K562 (cell line): ENCODE data around the gene CGN. TPM values are rescaled to one million over a fixed set of nuclear protein-coding genes. Genes with fewer than 3 reads are reported as not detected.

Experiments used
- ATAC-seq: fragments of 200-7000 bp; cut with Tn5 transposase; 3 replicates; pipeline ENCODE4 v1.9.1; 2020; ENCODE audit warnings: moderate library complexity
- BruUV-seq: library from RNA; stranded (reverse); fragments of 400-500 nt; replicated peaks from 2 replicates; lab custom pipeline; 2021; lab: Mats Ljungman, UMichigan
- CTCF ChIA-PET: fragments of 300-600 bp; formaldehyde crosslinking; extraction: SDS; loops from one replicate; lab custom pipeline; 2021; ENCODE audit warnings: low intra/inter-chr PET ratio; lab: Yijun Ruan, JAX
- POLR2A ChIA-PET: fragments of 300-600, 350-650 bp; sonication (Branson Sonifier 250); formaldehyde crosslinking; extraction: SDS; loops from one replicate; lab custom pipeline; 2021; ENCODE audit warnings: antibody characterized with exemption, inconsistent platforms; lab: Yijun Ruan, JAX
- DNase-seq, 4 experiments: peaks; one replicate each; pipeline versions ENCODE4 v3.0.0 to v3.0.0-alpha.2; 2011 to 2018; ENCODE audit warnings: low spot score in 3 of 4, mixed read lengths in 3 of 4; ENCODE audit errors: extremely low read depth in 1 of 4
- FAIRE-seq: peaks from 2 replicates; lab custom pipeline; 2011; peaks lifted over from hg19 to GRCh38; lab: Jason Lieb, UNC
- H2AFZ ChIP-seq: 2 replicates; pipeline ENCODE4 v1.6.0; 2011; ENCODE audit warnings: low read depth, low read length, control low read depth, inconsistent platforms
- H3K27ac ChIP-seq: fragments of 200-600 bp; 3 replicates; pipeline ENCODE4 v1.8.0; 2011; ENCODE audit warnings: low read depth, mild to moderate bottlenecking, control low read depth, inconsistent platforms, low read length, moderate library complexity, mixed read lengths; ENCODE audit errors: extremely low read depth
- H3K27me3 ChIP-seq, 2 experiments: fragments of 300-600 bp in 1 of 2; 2 replicates in 1 of 2; 3 replicates in 1 of 2; pipeline versions ENCODE4 v1.6.0 to v1.8.0; 2011; ENCODE audit warnings: inconsistent platforms in 2 of 2, low read length in 2 of 2, mild to moderate bottlenecking in 1 of 2, mixed read lengths in 1 of 2, moderate library complexity in 1 of 2; ENCODE audit not compliant: control insufficient read depth in 2 of 2, insufficient read depth in 2 of 2
- H3K36me3 ChIP-seq: fragments of 300-600 bp; 3 replicates; pipeline ENCODE4 v1.8.0; 2011; ENCODE audit warnings: mild to moderate bottlenecking, low read length, inconsistent platforms; ENCODE audit not compliant: control insufficient read depth, insufficient read depth
- H3K4me1 ChIP-seq, 2 experiments: fragments of 200-600 bp in 1 of 2; replicated peaks in 1 of 2; 2 replicates in 1 of 2; 3 replicates in 1 of 2; pipeline versions ENCODE4 v1.5.1 to v1.8.0; 2011; ENCODE audit warnings: inconsistent platforms in 2 of 2, low read length in 2 of 2, mild to moderate bottlenecking in 1 of 2, mixed read lengths in 1 of 2, moderate library complexity in 1 of 2; ENCODE audit not compliant: control insufficient read depth in 2 of 2, insufficient read depth in 2 of 2
- H3K4me2 ChIP-seq: 2 replicates; pipeline ENCODE4 v1.6.1; 2011; ENCODE audit warnings: low read length, control low read depth, inconsistent platforms, mixed read lengths; ENCODE audit not compliant: insufficient read depth
- H3K4me3 ChIP-seq: fragments of 200-600 bp; sonication (generic), shearing (Covaris generic); 2 replicates; pipeline ENCODE4 v1.5.1; 2016; ENCODE audit warnings: control low read depth, inconsistent platforms
- H3K79me2 ChIP-seq: fragments of 200-600 bp; 3 replicates; pipeline ENCODE4 v1.8.0; 2011; ENCODE audit warnings: low read length, inconsistent platforms; ENCODE audit not compliant: control insufficient read depth, insufficient read depth
- H3K9ac ChIP-seq, 2 experiments: 2 replicates each; pipeline versions ENCODE4 v1.6.0 to v1.6.1; 2011; ENCODE audit warnings: low read depth in 2 of 2, low read length in 2 of 2, control low read depth in 1 of 2, inconsistent platforms in 1 of 2, mild to moderate bottlenecking in 1 of 2, mixed read lengths in 1 of 2; ENCODE audit not compliant: insufficient read depth in 1 of 2
- H3K9me1 ChIP-seq: one replicate; pipeline ENCODE4 v1.6.0; 2011; ENCODE audit warnings: inconsistent platforms, mild to moderate bottlenecking, low read length, moderate library complexity; ENCODE audit not compliant: control insufficient read depth, insufficient read depth
- H3K9me3 ChIP-seq: replicated peaks from 2 replicates; pipeline ENCODE4 v1.5.1; 2011; ENCODE audit warnings: low read depth, low read length, inconsistent platforms; ENCODE audit not compliant: control insufficient read depth, insufficient read depth
- H4K20me1 ChIP-seq: replicated peaks from 2 replicates; pipeline ENCODE4 v1.6.1; 2011; ENCODE audit warnings: low read length, inconsistent platforms, mixed read lengths; ENCODE audit not compliant: control insufficient read depth, insufficient read depth
- CREM ChIP-seq: IDR thresholded peaks from 2 replicates; pipeline ENCODE4 v1.6.1; 2014; ENCODE audit warnings: antibody characterized with exemption, low read depth
- FOXP1 ChIP-seq: sonication (generic); formaldehyde crosslinking; IDR thresholded peaks from 2 replicates; pipeline ENCODE4 v1.8.0; 2022; ENCODE audit warnings: mild to moderate bottlenecking, missing genetic modification reagents
- KDM1A ChIP-seq, 2 experiments: fragments of 450-650 bp; IDR thresholded peaks; 2 replicates each; pipeline ENCODE4 v1.6.1; 2016; ENCODE audit warnings: mild to moderate bottlenecking in 2 of 2
- TAF9B ChIP-seq: fragments of 450-650 bp; IDR thresholded peaks from 2 replicates; pipeline ENCODE4 v1.6.1; 2018; ENCODE audit warnings: mild to moderate bottlenecking; ENCODE audit not compliant: partially characterized antibody
- TCF7L2 ChIP-seq: fragments of 150-350 bp; IDR thresholded peaks from 2 replicates; pipeline ENCODE4 v1.6.1; 2016; ENCODE audit warnings: low read depth, mild to moderate bottlenecking, low read length, moderate library complexity
- WGBS: fragments of 100-300 bp; shearing (Covaris generic); methylation state at CpG from one replicate; pipeline ENCODE4 v1.1.6; 2016; ENCODE audit warnings: low coverage, mixed read lengths; ENCODE audit not compliant: insufficient coverage; ENCODE audit errors: missing lambda C conversion rate; 5-methylcytosine and 5-hydroxymethylcytosine counted together
- in situ Hi-C: fragments of 300-500 bp; cut with MboI; formaldehyde crosslinking; loops from 4 replicates; pipeline ENCODE4 v1.15.0; 2018; ENCODE audit warnings: inconsistent platforms, mixed read lengths
- intact Hi-C: fragments of 100-400 bp; cut with micrococcal nuclease; formaldehyde crosslinking; loops from 2 replicates; pipeline ENCODE4 v1.14.2; 2022
- polyA plus RNA-seq, 8 experiments: library from polyadenylated mRNA; depleted of rRNA in 4 of 8; stranded (reverse) in 5 of 8; unstranded in 3 of 8; fragments of >200 nt; fragmentation: Nextera tagmentation in 2 of 8; fragmentation: Illumina TruSeq in 1 of 8; extraction: Ambion mirVana in 2 of 8; extraction: Trizol in 1 of 8; gene quantifications; 2 replicates each; pipeline versions ENCODE4 v1.2.1 to v1.2.3, GENCODE V29; 2011 to 2014; ENCODE audit warnings: inconsistent platforms in 1 of 8, missing spikeins in 1 of 8
- total RNA-seq, 7 experiments: library from RNA; depleted of rRNA in 6 of 7; stranded (reverse); fragments of >200 nt in 6 of 7; fragmentation: Illumina TruSeq in 2 of 7; extraction: Trizol in 2 of 7; gene quantifications; 2 replicates each; pipeline versions ENCODE4 v1.2.1 to v1.2.3, GENCODE V29; 2011 to 2021; ENCODE audit warnings: low replicate concordance in 1 of 7

Gene CGN
- total and polyA plus RNA-seq, 9 of the 15 experiments (the other 6 are each of a cell fraction or from before 2014, with no cell fraction given): 0.03 to 1.4 (median 0.14) TPM; not detected in 2

- no peak for TF ChIP-seq KDM1A (IDR thresholded peaks at IDR 0.05)
- TF ChIP-seq FOXP1 (CRISPR knock-in tag): no peak
- no peak for TF ChIP-seq TAF9B
- TF ChIP-seq, all 486 proteins: peak for 5
These were observed 24.4 kb downstream of the CGN start (continued) for GRCh38 chr1:151535326-151536271.

GRCh38 chr1:151536499-151536898 is 25.3 kb downstream of the CGN start:
- H3K4me3 ChIP-seq: no peak overlapping the region
- in situ Hi-C loops: loop anchor here (5.0 kb wide), 1 partner anchor 201 kb away; no protein-coding TSS in a partner anchor
- H2AFZ ChIP-seq: no peak overlapping the region
- ATAC-seq: no peak
- no peaks in the 10 kb centered on the region for H3K9me3 ChIP-seq
- DNase-seq: no peak
- no peak overlapping the region for H3K4me2 ChIP-seq
- 41% methylated on average over 7 of the region's 7 CpGs for WGBS
- no peaks in the 10 kb centered on the region; the same call in none of the 2 replicates for H4K20me1 ChIP-seq
- peaks cover 5 to 17% of the 10 kb centered on the region in 2 experiments; a peak in 4 of 5 replicates for H3K4me1 ChIP-seq
- no peak overlapping the region for H3K27ac ChIP-seq
- H3K27me3 ChIP-seq: peaks cover 4% of the 10 kb centered on the region in 2 experiments; a peak in 4 of 5 replicates
- no peaks in the 10 kb centered on the region for H3K9me1 ChIP-seq
- CTCF ChIA-PET: no interaction called here
- BruUV-seq: no TSS peak
- intact Hi-C loops: no loop called here
- no peak for TF ChIP-seq TCF7L2
- no peak for TF ChIP-seq CREM
- no peaks in the 10 kb centered on the region for H3K79me2 ChIP-seq
- no peak for FAIRE-seq
- POLR2A ChIA-PET: interaction anchor here (0.8 to 1.7 kb wide), 3 partner anchors 9 to 60 kb away, joined by 3 to 5 read pairs (median 3); no protein-coding TSS in a partner anchor
- no peaks in the 10 kb centered on the region for H3K36me3 ChIP-seq
- H3K9ac ChIP-seq: no peak overlapping the region
